CD4-positive, alpha-beta T cell treated with Interleukin-17A for 4 hours (primary cell): Measurements from ENCODE around the gene PHLDA1.

Source experiments
- DNase-seq: peaks from one replicate; pipeline ENCODE4 v3.0.0-alpha.2; 2020; ENCODE audit warnings: mixed read lengths

The PHLDA1 gene

DNA sequence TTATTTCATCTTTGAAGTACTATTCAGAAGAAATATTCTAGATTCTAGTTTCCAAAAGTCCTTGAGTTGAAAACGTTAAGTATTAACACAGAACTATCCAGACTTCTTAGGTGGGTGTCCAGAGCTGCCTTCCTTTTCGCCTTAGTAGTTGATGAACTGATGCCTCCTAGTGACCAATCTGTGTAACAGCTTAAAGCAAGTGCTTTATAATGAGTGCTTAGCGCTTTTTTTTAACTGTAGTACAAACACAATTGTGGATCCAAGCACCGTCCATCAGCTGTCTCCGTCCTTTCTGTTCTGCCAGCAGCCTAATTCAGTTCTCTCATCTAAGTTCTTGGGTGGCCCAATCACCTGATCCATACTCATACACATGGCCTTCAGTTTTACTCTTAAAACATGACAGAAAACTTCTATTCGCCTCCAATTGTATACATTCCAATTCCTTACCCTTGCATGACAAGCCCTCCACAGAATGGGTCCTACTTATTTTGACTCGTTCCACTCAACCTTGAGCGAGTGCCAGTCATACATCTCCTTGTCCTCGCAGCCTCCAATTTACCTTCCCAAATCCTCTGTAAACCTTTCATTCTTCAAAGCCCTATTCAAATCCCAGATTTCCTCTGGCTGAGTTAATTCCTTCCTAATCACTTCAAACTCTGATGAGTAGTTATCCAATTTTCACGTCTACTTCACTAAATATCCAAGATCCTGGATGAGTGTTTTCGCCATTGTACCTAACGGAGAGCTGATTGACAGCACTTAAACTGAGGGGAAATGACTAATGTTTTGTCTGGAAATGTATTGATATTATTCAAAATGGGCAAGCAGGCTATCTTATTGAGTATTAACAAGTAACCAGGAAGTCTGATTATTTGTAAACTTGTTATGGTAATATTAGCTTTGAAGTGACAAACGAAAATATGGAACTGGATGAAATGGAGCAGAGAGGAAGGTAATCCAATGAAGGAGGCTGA is 5.8 kb upstream of the PHLDA1 start:
- peak; percentile 44 for DNase-seq

- no peak for DNase-seq
Observed at GRCh38 chr12:76035045-76035444, 3.5 kb upstream of the PHLDA1 start.

- no peak for DNase-seq
Observed at GRCh38 chr12:76033081-76034011, 1.8 kb upstream of the PHLDA1 start.

- DNase-seq, result peak; percentile 48
Observed at GRCh38 chr12:76032043-76032981, 736 bp upstream of the PHLDA1 start.

DNA sequence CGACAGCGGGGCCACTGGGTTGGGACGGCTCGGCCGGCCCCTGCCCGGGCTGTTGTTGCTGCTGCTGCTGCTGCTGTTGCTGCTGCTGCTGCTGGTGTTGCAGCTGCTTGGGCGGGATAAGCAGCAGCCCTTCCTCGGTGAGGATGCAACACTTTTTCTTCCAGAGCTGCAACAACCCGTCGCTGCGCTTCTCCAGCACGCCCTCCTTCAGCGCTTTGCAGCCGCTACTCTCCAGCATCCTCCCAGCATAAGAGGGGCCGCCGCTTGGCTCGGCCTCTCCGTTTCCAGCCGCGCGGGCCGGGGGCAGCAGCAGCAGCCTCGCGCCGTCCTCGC is 529 bp downstream of the PHLDA1 start:
- no peak for DNase-seq

DNA sequence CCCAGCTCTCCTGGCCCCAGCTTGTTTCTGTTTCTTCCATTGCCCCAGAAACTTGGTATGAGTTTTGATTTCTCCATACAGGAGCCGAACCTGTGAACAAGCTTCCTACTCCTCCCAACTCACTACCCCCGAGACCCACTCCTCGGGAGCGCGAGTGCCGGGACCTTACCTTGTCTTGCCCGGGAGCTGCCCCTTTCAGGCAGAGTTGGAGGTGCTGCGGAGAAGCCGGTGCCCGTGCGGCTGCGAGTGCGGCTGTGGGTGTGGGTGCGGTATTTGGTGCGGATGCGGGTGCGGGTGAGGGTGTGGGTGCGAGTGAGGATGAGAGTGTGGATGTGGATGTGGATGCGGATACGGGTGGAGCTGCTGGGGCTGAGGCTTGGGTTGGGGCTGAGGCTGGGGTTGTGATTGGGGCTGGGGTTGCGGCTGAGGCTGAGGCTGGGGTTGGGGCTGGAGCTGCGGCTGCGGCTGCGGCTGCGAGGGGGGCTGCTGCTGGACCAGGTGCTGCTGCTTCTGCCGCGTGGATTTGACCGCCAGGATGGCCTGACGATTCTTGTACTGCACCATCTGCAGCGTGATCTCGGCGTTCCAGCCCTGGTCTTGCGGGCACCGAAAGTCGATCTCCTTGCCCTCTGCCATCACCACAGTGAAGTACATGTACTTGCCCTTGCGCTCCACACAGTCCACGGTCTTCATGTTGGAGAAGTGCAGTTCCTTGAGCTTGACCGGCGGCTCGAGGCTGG is 1.1 kb downstream of the PHLDA1 start:
- DNase-seq, result peak; percentile 70

DNA sequence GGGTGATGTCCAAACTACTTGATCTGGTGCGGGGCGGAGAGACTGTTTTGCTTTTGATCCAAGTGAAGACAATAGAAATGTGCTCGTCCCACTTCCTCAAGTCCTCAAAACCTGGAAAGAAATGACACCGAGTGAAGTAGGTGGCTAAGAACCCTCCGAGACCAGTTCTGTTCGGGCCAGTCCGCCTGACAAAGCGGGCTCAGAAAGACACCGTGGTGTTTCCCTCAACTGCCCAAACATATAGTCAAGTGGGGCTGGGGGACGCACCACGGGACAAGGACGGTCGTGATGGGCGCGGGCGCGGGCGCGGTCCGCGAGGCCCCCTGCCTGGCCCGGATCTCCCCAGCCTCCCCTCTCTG is 1.6 kb downstream of the PHLDA1 start:
- DNase-seq, result no peak

DNA sequence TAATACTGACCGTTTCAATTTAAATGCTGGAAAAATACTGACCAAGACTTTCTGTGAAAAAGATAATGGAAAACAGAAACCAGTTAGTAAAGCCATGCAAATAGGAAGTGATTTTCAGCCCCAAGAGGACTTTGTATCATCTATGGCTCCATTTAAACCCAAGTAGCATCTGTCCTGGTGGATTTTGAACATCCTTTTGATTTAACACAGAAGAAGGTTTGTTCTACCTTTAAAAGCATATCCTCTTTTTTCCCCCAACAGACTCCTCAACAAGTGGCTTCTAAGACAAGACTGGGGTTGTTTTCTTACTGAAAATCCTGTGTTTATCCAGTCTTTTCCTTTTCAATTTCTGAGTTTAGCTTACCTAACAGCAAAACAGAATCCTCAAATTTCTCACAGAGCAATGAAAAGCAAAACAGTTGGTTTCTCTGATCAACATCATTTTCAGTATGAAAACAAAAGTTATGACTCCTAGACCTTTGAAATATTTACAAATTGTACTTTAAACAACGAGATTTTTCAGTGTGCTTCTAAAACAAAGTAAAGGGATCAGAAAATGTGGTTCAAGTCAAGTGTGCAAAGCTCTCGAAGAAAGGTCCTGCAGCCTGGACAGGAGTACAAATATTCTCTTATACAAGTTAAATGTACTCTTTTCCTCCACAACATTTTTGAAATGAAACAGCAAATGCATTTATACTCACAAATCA is 2.9 kb downstream of the PHLDA1 start:
- no peak for DNase-seq

DNA sequence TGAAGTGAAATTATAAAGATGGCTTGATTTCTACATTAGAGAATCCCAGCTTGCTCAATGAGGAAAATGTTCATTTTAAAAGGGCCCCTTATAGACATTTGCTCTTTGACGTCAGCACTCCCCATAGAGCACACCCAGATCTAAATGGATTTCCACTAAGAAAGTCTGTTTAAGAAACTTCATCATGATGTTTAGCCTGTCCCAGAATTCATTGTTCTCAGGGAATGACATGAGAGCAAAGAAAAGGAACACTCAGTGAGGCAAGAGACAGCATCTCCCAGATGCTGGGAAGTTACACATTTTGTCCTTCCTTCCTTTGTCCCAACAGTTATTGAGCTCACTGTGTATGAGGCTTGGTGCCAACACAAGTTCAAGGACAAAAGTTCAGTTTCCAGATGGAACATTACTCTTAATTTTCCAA is 4.9 kb downstream of the PHLDA1 start:
- no peak for DNase-seq

DNA sequence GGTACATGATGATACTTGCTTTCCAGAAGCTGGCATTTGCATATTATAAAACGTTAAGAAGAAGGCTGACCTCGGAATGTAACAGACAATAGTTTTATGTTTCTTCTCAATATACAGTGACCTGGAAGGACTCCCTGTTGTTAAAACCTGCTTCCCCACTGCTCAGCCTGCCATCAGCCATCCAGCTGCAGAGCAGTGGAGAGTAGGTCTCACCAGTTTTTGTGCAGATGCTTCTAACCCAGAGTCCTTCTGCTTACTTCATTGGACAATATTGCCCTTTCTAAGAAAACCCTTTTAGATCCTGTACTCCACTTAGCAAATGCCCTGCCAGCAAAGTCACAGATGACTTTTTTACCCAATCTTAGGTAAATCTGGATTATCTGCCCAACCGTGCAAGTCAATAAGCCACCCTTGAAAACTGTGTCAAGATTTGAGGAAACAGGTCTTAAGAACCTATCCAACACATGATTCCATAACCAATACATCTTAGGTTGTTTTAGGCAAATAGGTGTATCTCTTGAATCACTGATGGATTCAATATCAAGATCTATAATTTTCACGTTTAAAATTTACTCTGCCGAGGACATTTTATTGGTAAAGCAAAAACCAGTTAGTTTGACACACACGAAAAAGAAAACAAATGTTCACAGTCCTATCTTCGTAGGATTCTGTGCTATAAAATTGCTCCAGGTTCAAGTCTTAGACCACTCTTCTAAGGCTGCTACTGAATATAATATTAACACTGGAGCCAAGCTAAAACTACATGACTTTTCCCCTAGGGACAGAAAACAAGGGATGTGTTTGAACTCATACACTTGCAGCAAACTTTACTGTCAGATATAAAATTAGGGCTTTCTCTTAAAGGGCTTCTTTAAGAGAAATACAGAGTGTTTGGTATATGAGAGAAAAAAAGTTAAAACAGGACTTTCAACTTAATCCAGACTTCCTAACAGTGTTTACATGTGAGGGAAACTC is 5.7 kb downstream of the PHLDA1 start:
- no peak for DNase-seq

GRCh38 chr12:76024942-76025600 is 6.5 kb downstream of the PHLDA1 start:
- no peak for DNase-seq

DNA sequence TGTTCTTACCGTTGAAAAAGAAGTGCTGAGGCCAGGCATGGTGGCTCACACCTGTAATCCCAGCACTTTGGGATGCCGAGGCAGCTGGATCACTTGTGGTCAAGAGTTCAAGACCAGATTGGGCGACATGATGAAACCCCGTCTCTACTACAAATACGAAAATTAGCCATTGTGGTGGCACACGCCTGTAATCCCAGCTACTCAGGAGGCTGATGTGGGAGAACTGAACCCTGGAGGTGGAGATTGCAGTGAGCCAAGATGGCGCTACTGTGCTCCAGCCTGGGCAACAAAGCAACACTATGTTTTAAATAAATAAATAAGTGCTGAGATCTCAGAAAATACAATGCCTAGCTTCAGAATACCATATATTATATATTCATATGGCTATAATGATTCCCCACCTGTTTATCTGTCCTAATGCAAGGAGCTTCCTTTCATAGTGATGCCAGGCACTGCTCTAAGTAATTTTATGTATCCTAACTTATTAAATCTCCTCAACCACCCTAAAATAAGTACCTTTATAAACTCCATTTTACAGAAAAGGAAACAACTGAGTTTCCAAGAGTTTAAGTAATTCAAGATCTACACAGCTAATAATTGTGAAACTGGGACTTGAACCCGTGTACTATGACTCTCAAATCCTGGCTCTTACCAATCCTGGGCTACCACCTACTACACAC is 7.3 kb downstream of the PHLDA1 start:
- no peak for DNase-seq

DNA sequence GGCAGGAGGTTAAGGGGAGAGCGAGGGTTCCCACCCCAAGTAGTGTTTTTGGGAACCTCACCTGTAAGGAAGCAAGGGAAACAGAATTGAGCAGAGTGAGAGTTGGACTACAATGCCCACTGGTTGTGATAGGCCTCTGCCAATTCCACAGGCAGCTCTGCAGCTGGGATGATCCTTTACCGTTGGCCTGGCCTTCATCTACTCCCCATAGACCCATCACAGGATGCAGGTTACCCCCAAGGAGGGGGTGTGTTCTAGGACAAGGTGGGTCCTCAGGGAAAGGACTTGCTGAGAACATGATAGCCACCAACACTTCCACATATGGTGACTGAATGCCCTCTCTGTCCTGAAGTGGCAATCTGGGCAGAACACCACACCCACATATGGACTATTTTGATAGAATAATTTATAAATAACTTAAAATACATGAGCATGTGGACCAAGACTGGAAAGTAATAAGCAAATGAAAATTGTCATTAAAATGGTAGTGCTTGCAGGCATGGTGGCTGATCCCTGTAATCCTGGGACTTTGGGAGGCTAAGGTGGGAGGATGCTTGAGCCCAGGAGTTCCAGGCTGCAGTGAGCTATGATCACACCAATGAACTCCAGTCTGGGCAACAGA is 8.4 kb downstream of the PHLDA1 start:
- no peak for DNase-seq

DNA sequence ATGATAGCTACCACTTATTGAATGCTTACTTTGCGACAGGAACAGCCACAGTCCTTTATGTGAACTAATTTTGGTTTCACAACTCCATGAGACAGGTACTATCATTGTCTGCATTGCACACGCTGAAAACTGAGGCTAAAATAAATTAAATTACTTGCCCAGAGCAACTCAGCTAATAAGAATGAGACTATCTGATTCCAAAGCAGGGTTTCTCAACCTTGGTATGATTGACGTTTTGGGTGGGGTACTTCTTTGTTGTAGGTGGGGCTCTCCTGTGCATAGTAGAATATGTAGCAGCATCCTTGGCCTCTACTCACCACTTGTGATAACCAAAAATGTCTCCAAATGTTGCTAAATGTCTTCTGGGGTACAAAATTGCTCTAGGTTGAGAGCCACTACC is 9.1 kb downstream of the PHLDA1 start:
- no peak for DNase-seq

- DNase-seq, result peak; percentile 74
Observed at GRCh38 chr12:76020731-76021672, 10.6 kb downstream of the PHLDA1 start.

- DNase-seq, result peak; percentile 77
Observed at GRCh38 chr12:76020281-76020680, 11.3 kb downstream of the PHLDA1 start.

DNA sequence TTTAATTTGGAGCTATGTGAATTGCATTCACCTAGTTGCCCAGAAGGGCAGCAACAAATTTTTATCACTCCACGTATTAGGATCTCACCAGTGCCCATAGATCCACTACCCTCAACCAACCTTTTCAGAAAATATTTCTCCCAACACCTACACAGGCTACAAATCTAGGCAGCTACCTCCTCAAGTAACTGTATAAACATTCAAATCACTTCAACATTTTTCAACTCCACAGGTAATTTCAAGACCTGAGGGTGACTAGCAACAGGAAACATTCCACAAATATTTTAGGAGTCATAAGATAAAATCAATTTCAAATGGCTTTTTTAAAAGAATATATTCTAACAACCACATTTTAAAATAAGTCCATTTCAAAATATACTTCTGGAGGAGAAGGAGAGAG is 12.9 kb downstream of the PHLDA1 start:
- no peak for DNase-seq
